ENCODE measurements around the gene PLEKHA7.

The PLEKHA7 gene

DNA sequence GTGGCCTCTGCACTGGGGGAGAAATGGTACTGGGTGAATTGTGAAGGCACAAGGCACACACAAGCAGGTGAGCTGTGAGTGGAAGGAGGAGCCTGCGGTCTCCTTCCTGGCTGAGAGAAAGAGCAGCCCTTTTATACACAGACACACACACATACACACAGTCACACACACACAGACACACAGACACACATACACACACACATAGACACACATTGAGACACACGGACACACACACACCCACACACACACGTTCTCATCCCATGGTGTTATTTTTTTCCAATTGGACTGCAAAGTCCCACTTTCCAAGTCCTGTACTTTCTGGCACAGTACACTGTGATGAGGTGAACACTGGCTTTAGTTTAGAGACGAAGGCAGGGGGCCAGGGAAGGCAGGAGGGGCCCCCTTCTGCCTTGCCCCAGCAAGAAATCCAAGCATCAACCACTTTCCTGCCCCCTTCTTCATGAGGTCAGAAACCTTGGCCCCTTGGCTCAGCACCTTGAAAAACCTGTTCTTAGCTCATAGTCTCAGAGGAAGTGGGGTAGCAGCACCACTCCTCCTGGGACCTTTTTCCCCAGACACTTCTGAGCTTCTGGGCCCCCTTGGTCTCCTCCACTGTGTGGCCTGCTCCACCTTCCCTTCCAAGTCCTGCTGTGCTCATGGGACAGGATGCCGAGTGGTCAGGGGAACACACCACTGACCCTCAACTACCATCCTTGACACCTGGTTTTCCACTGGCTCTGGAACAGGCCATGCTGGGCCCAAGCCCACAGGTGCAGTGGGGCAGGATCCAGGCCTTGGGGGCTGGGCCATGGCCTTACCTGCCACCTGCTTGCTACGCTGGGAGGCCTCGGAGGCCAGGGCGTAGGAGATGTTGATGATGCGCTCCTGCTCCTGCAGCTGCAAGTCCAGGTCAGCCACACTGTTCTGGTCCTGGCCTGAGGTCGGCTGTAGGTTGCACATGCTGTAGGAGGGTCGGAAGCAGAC, 232.0 kb downstream of the PLEKHA7 start:
- no peak overlapping the region for H3K4me3 ChIP-seq
- TF ChIP-seq, protein P1, sequence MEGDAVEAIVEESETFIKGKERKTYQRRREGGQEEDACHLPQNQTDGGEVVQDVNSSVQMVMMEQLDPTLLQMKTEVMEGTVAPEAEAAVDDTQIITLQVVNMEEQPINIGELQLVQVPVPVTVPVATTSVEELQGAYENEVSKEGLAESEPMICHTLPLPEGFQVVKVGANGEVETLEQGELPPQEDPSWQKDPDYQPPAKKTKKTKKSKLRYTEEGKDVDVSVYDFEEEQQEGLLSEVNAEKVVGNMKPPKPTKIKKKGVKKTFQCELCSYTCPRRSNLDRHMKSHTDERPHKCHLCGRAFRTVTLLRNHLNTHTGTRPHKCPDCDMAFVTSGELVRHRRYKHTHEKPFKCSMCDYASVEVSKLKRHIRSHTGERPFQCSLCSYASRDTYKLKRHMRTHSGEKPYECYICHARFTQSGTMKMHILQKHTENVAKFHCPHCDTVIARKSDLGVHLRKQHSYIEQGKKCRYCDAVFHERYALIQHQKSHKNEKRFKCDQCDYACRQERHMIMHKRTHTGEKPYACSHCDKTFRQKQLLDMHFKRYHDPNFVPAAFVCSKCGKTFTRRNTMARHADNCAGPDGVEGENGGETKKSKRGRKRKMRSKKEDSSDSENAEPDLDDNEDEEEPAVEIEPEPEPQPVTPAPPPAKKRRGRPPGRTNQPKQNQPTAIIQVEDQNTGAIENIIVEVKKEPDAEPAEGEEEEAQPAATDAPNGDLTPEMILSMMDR (IDR thresholded peaks at IDR 0.05), result no peak
- intact Hi-C loops (cut with DNase I; ENCODE audit: low total_unique reads), result no loop called here
- peaks cover 0 to 3% (median 0%) of the 10 kb centered on the region in 4 donors for H3K4me1 ChIP-seq
- no peak overlapping the region for H3K27ac ChIP-seq
- H3K27me3 ChIP-seq, result no peaks in the 10 kb centered on the region
- no peaks in the 10 kb centered on the region for H3K9me3 ChIP-seq
- peak in 1 of 2 donors; percentile 42 for DNase-seq
- H3K36me3 ChIP-seq, result peaks cover 0 to 11% (median 0%) of the 10 kb centered on the region in 3 donors

DNA sequence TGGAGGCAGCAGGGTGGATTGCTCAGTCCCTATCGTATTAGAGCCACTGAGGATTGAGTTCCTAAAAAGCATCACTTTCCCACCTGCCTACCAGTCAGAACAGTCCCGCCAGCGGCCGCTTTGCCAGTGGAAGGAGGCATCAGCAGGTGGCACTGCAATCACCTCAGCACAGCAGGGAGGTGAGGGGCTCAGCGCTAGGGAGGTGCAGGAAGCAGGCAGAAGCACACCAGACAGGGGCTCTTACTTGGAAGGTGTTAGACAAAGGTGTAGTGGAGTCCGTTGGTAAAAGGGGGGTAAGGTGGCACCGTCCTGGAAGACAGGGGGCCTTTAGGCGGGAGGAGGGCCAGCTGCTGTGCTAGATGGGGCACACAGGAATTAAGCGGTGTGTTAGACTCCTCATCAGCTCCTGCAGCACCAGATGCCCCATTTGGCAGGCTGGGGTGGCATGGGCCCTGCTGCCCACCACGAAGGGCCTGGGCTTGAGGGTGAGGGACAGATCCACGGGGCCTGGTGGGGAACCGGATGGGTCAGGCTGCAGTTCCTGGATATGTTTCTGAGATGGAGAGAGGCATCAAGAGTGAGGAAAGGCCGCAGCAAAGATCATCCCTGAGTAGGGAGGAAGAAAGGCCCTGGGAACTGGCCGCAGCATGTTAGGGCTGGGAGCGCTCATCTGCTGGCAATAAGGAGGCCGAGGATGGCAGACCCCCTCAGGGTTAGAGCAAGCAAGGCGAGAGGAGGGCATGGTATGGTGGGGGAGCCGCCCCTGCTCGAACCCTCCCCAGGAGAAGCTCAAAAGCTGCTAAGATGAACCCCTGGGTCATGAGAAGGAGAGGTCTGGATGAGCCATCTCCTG, 233.3 kb downstream of the PLEKHA7 start:
- no peak overlapping the region for H3K27ac ChIP-seq
- TF ChIP-seq, protein P1 (IDR thresholded peaks at IDR 0.05), result no peak
- intact Hi-C loops (cut with DNase I; ENCODE audit: low total_unique reads), result no loop called here

DNA sequence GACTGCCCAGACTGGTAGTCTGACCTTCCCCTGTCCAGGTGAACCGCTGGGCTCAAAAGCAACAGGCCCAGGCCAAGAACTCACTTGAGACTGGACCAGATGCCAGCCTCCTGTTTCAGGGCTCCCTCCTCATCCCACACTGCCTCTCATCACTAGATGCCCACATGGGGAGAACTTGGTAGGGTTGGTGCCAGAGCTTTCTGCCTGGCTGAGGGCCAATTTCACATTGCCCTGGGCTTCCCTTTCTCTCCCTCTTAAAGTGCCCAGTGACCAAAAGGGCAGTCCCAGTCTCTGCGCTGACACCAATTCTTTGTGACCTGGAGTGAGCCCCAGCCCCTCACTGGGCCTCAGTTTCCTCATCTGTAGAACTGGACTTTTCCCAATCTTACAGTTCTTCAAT, 234.1 kb downstream of the PLEKHA7 start:
- intact Hi-C loops (cut with DNase I; ENCODE audit: low total_unique reads), result no loop called here
- H3K27me3 ChIP-seq, result no peaks in the 10 kb centered on the region
- TF ChIP-seq, protein P1 (IDR thresholded peaks at IDR 0.05), result no peak
- H3K36me3 ChIP-seq, result peaks cover 0 to 11% (median 0%) of the 10 kb centered on the region in 3 donors
- H3K4me1 ChIP-seq, result peaks cover 0 to 6% (median 0%) of the 10 kb centered on the region in 4 donors
- no peak overlapping the region for H3K27ac ChIP-seq
- no peaks in the 10 kb centered on the region for H3K9me3 ChIP-seq
- peak in 1 of 2 donors; percentile 60 for DNase-seq
- H3K4me3 ChIP-seq, result no peak overlapping the region

More for the DNA sequence above, 233.3 kb downstream of the PLEKHA7 start:
- Histone ChIP-seq H3K9me3 (no peaks in the 10 kb centered on the region), H3K4me3 (no peak overlapping the region), H3K36me3 (peaks cover 0 to 11% (median 0%) of the 10 kb centered on the region in 3 donors), H3K4me1 (peaks cover 0 to 9% (median 0%) of the 10 kb centered on the region in 4 donors), H3K27me3 (no peaks in the 10 kb centered on the region)
- peak in 1 of 2 donors; percentile 59 for DNase-seq

DNA sequence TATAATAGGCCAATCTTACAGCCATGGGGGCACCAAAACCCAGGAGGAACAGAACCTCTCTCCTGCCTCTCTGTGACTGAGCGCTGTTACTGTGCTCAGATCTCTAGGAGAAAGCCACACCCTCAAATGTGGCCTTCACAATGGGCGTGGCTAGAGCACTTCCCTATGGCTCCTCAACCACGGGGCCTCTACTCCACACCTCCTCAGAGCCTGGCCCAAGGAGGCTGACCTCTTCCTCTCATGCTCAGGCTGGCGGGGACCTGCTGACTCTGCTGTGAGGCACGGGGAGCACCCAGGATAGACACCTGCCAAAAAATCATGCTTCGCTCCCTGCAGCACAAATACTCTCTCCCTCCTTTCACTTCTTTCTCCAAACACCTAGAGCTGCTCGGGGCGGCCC, 234.8 kb downstream of the PLEKHA7 start:
- H3K4me1 ChIP-seq, result peaks cover 0 to 6% (median 0%) of the 10 kb centered on the region in 4 donors
- H3K27ac ChIP-seq, result no peak overlapping the region
- TF ChIP-seq, protein P1 (IDR thresholded peaks at IDR 0.05), result no peak
- DNase-seq, result peak; percentile 46
- H3K27me3 ChIP-seq, result no peaks in the 10 kb centered on the region
- H3K9me3 ChIP-seq, result no peaks in the 10 kb centered on the region
- intact Hi-C loops (cut with DNase I; ENCODE audit: low total_unique reads), result no loop called here
- H3K4me3 ChIP-seq, result no peak overlapping the region
- H3K36me3 ChIP-seq, result peaks cover 0 to 11% (median 0%) of the 10 kb centered on the region in 3 donors

DNA sequence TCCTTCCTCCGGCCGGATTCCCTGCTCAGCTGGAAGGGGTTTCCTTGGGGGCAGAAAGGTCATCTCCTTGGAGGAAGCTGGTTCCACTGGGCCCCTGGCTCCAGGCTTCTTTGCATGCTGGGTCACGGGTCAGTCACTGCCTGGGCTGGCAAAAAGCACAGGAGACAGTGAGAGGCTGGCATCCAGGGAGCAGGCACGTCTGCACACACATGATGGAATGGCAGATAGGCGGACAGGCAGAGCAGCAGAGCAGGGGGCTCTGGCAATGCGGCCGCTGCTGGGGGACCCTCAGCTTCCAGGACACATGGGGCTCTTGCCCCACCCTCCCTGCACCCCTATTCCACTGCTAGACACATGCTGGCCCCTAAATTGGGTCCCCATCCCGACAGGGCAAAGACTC, 235.3 kb downstream of the PLEKHA7 start:
- intact Hi-C loops (cut with DNase I; ENCODE audit: low total_unique reads), result no loop called here
- TF ChIP-seq, protein P1 (IDR thresholded peaks at IDR 0.05), result no peak
- Histone ChIP-seq H3K27ac (no peak overlapping the region), H3K4me1 (peaks cover 0 to 6% (median 0%) of the 10 kb centered on the region in 4 donors), H3K27me3 (no peaks in the 10 kb centered on the region), H3K36me3 (peaks cover 0 to 11% (median 0%) of the 10 kb centered on the region in 3 donors), H3K9me3 (no peaks in the 10 kb centered on the region), H3K4me3 (no peak overlapping the region)
- DNase-seq, result peak in 1 of 2 donors; percentile 52

Data from tibial artery (tissue), 4 donors.